Measurements from ENCODE around the gene EPN1.

Gene EPN1

GRCh38 chr19:55674841-55675660 is at the start of gene EPN1:
EPN1 (plus strand) TSS chr19:55675226; CDS start chr19:55678628, 3,402 bp downstream.
- peak; percentile 96 for DNase-seq (ENCODE audit: low read depth in 2 of 2, low spot score in 1 of 2)

- no peak for DNase-seq (ENCODE audit: low read depth in 2 of 2, low spot score in 1 of 2)
Observed at GRCh38 chr19:55626350-55626749, 48.7 kb upstream of the EPN1 start.

- peak in 1 of 2 donors; percentile 92 for DNase-seq (ENCODE audit: low read depth in 2 of 2, low spot score in 1 of 2)
Observed at GRCh38 chr19:55632463-55632834, 42.6 kb upstream of the EPN1 start.

GRCh38 chr19:55633861-55634260 is 41.2 kb upstream of the EPN1 start:
- no peak for DNase-seq (ENCODE audit: low read depth in 2 of 2, low spot score in 1 of 2)

GRCh38 chr19:55635334-55635717 is 39.7 kb upstream of the EPN1 start:
- no peak for DNase-seq (ENCODE audit: low read depth in 2 of 2, low spot score in 1 of 2)

- no peak for DNase-seq (ENCODE audit: low read depth in 2 of 2, low spot score in 1 of 2)
Observed at GRCh38 chr19:55635856-55636440, 39.1 kb upstream of the EPN1 start.

- DNase-seq (ENCODE audit: low read depth in 2 of 2, low spot score in 1 of 2), result no peak
Observed at GRCh38 chr19:55636723-55637122, 38.3 kb upstream of the EPN1 start.

- no peak for DNase-seq (ENCODE audit: low read depth in 2 of 2, low spot score in 1 of 2)
Observed at GRCh38 chr19:55637534-55637933, 37.5 kb upstream of the EPN1 start.

GRCh38 chr19:55638864-55639359 is 36.1 kb upstream of the EPN1 start:
- no peak for DNase-seq (ENCODE audit: low read depth in 2 of 2, low spot score in 1 of 2)

- DNase-seq (ENCODE audit: low read depth in 2 of 2, low spot score in 1 of 2), result no peak
Observed at GRCh38 chr19:55640043-55640576, 34.9 kb upstream of the EPN1 start.

- DNase-seq (ENCODE audit: low read depth in 2 of 2, low spot score in 1 of 2), result no peak
Observed at GRCh38 chr19:55640577-55641425, 34.2 kb upstream of the EPN1 start, which contains the start of gene ZNF580. ZNF580 (plus strand) TSS chr19:55641002; CDS start chr19:55642509, 1,507 bp downstream.

- no peak for DNase-seq (ENCODE audit: low read depth in 2 of 2, low spot score in 1 of 2)
Observed at GRCh38 chr19:55641426-55642152, 33.4 kb upstream of the EPN1 start.

- no peak for DNase-seq (ENCODE audit: low read depth in 2 of 2, low spot score in 1 of 2)
Observed at GRCh38 chr19:55642153-55643002, 32.6 kb upstream of the EPN1 start.

GRCh38 chr19:55643003-55643886 is 31.8 kb upstream of the EPN1 start, which contains the start of gene ZNF581:
ZNF581 (plus strand) TSS chr19:55643649; CDS start chr19:55644572, 923 bp downstream.
- DNase-seq (ENCODE audit: low read depth in 2 of 2, low spot score in 1 of 2), result peak; percentile 61 to 67

GRCh38 chr19:55643887-55644176 is 31.2 kb upstream of the EPN1 start:
- no peak for DNase-seq (ENCODE audit: low read depth in 2 of 2, low spot score in 1 of 2)

- DNase-seq (ENCODE audit: low read depth in 2 of 2, low spot score in 1 of 2), result no peak
Observed at GRCh38 chr19:55644191-55644833, 30.7 kb upstream of the EPN1 start.

- DNase-seq (ENCODE audit: low read depth in 2 of 2, low spot score in 1 of 2), result no peak
Observed at GRCh38 chr19:55644842-55645511, 30.0 kb upstream of the EPN1 start.

- no peak for DNase-seq (ENCODE audit: low read depth in 2 of 2, low spot score in 1 of 2)
Observed at GRCh38 chr19:55645512-55645881, 29.5 kb upstream of the EPN1 start.

Measured in stimulated activated CD8-positive, alpha-beta memory T cell treated with anti-CD3 and anti-CD28 coated beads, Interleukin-4, amount 100 ng/mL, for 4 hours (primary cell).